ENCODE measurements around the gene DDR1.
"Not testable (repeated sequence)": the region's sequence is repeated elsewhere in the genome, so short reads cannot be mapped to it uniquely, and the experiment has no call there.

DDR1 gene

GRCh38 chr6:30924040-30924627, 39.8 kb downstream of the DDR1 start:
- not testable (repeated sequence) for H3K9me3 ChIP-seq (ENCODE audit: control insufficient read depth in 2 of 2, low read length in 2 of 2); H3K4me1 ChIP-seq (ENCODE audit: control insufficient read depth, insufficient read depth, low read length); H3K27ac ChIP-seq (ENCODE audit: low read length); H3K9ac ChIP-seq (ENCODE audit: low read length in 2 of 2); H3K4me3 ChIP-seq (ENCODE audit: low read length in 2 of 2); H3K27me3 ChIP-seq (ENCODE audit: control insufficient read depth in 1 of 2, insufficient read depth in 2 of 2, low read length in 2 of 2)
- peaks cover 42 to 52% of the 10 kb centered on the region in 2 donors for H3K36me3 ChIP-seq (ENCODE audit: control insufficient read depth in 2 of 2, insufficient read depth in 2 of 2, low read length in 2 of 2)

GRCh38 chr6:30926644-30927043, 42.3 kb downstream of the DDR1 start:
- Histone ChIP-seq H3K4me3 (ENCODE audit: low read length in 2 of 2) (no peak overlapping the region), H3K36me3 (ENCODE audit: control insufficient read depth in 2 of 2, insufficient read depth in 2 of 2, low read length in 2 of 2) (peaks cover 24 to 30% of the 10 kb centered on the region in 2 donors), H3K27ac (ENCODE audit: low read length) (no peak overlapping the region), H3K4me1 (ENCODE audit: control insufficient read depth, insufficient read depth, low read length) (no peaks in the 10 kb centered on the region), H3K9me3 (ENCODE audit: control insufficient read depth in 2 of 2, low read length in 2 of 2) (peaks cover 4 to 7% of the 10 kb centered on the region in 2 donors), H3K27me3 (ENCODE audit: control insufficient read depth in 1 of 2, insufficient read depth in 2 of 2, low read length in 2 of 2) (no peaks in the 10 kb centered on the region), H3K9ac (ENCODE audit: low read length in 2 of 2) (no peak overlapping the region)

GRCh38 chr6:30927080-30927479, 42.8 kb downstream of the DDR1 start:
- H3K27me3 ChIP-seq (ENCODE audit: control insufficient read depth in 1 of 2, insufficient read depth in 2 of 2, low read length in 2 of 2); H3K4me1 ChIP-seq (ENCODE audit: control insufficient read depth, insufficient read depth, low read length); H3K9me3 ChIP-seq (ENCODE audit: control insufficient read depth in 2 of 2, low read length in 2 of 2); H3K9ac ChIP-seq (ENCODE audit: low read length in 2 of 2); H3K4me3 ChIP-seq (ENCODE audit: low read length in 2 of 2); H3K27ac ChIP-seq (ENCODE audit: low read length): not testable (repeated sequence)
- H3K36me3 ChIP-seq (ENCODE audit: control insufficient read depth in 2 of 2, insufficient read depth in 2 of 2, low read length in 2 of 2), result peaks cover 24 to 29% of the 10 kb centered on the region in 2 donors

GRCh38 chr6:30928677-30929076, 44.4 kb downstream of the DDR1 start:
- H3K4me3 ChIP-seq (ENCODE audit: low read length in 2 of 2), result no peak overlapping the region
- no peak overlapping the region for H3K9ac ChIP-seq (ENCODE audit: low read length in 2 of 2)
- no peaks in the 10 kb centered on the region for H3K27me3 ChIP-seq (ENCODE audit: control insufficient read depth in 1 of 2, insufficient read depth in 2 of 2, low read length in 2 of 2)
- no peak overlapping the region for H3K27ac ChIP-seq (ENCODE audit: low read length)
- H3K4me1 ChIP-seq (ENCODE audit: control insufficient read depth, insufficient read depth, low read length), result no peaks in the 10 kb centered on the region
- H3K9me3 ChIP-seq (ENCODE audit: control insufficient read depth in 2 of 2, low read length in 2 of 2), result peaks cover 4 to 7% of the 10 kb centered on the region in 2 donors
- peaks cover 14% of the 10 kb centered on the region in 2 donors for H3K36me3 ChIP-seq (ENCODE audit: control insufficient read depth in 2 of 2, insufficient read depth in 2 of 2, low read length in 2 of 2)

DNA sequence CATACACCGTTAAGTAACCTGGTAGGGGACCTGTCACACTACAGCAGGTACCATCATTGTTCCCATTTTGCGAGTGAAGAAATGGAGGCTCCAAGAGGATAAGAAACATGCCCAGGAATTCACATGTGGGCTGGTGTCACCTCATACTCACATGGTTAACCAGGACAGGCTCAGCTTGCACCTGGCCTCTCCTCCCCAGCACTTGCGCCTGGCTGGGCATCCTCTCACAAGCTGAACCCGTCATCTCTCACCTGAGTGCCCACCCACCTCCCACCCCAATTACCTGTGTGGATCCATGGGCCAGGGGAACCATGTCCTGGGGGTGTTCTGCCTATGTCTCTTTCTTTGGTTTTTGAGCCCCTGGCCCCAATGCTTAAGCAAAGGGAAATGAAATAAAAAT, 46.2 kb downstream of the DDR1 start:
- Histone ChIP-seq H3K9ac (ENCODE audit: low read length in 2 of 2) (no peak overlapping the region), H3K9me3 (ENCODE audit: control insufficient read depth in 2 of 2, low read length in 2 of 2) (peaks cover 4 to 7% of the 10 kb centered on the region in 2 donors), H3K4me3 (ENCODE audit: low read length in 2 of 2) (no peak overlapping the region), H3K27ac (ENCODE audit: low read length) (no peak overlapping the region), H3K27me3 (ENCODE audit: control insufficient read depth in 1 of 2, insufficient read depth in 2 of 2, low read length in 2 of 2) (no peaks in the 10 kb centered on the region), H3K36me3 (ENCODE audit: control insufficient read depth in 2 of 2, insufficient read depth in 2 of 2, low read length in 2 of 2) (peaks cover 11% of the 10 kb centered on the region in 2 donors), H3K4me1 (ENCODE audit: control insufficient read depth, insufficient read depth, low read length) (no peaks in the 10 kb centered on the region)

DNA sequence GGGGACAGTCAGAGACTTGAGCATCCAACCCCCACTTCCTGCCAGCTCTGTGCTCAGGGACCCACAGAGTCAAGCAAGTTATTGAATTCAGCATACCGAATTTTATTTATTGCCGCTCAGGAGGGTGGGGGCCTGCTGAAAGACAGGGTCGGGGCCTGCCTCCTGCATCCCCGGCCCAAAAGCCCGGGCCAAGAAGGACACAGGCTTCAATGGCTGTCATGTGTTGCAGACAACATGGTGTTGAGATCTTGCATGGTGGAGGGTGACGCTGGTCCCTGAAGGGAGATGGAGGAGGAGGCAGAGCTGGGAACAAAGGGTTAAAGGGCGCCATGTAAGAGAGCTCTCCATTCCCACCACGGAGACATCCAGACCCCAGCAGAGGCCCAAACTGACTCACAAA, 47.0 kb downstream of the DDR1 start:
- Histone ChIP-seq H3K9ac (ENCODE audit: low read length in 2 of 2) (no peak overlapping the region), H3K4me1 (ENCODE audit: control insufficient read depth, insufficient read depth, low read length) (no peaks in the 10 kb centered on the region), H3K27ac (ENCODE audit: low read length) (no peak overlapping the region), H3K36me3 (ENCODE audit: control insufficient read depth in 2 of 2, insufficient read depth in 2 of 2, low read length in 2 of 2) (peaks cover 5% of the 10 kb centered on the region in 2 donors), H3K27me3 (ENCODE audit: control insufficient read depth in 1 of 2, insufficient read depth in 2 of 2, low read length in 2 of 2) (no peaks in the 10 kb centered on the region), H3K4me3 (ENCODE audit: low read length in 2 of 2) (no peak overlapping the region), H3K9me3 (ENCODE audit: control insufficient read depth in 2 of 2, low read length in 2 of 2) (peaks cover 4 to 7% of the 10 kb centered on the region in 2 donors)

DNA sequence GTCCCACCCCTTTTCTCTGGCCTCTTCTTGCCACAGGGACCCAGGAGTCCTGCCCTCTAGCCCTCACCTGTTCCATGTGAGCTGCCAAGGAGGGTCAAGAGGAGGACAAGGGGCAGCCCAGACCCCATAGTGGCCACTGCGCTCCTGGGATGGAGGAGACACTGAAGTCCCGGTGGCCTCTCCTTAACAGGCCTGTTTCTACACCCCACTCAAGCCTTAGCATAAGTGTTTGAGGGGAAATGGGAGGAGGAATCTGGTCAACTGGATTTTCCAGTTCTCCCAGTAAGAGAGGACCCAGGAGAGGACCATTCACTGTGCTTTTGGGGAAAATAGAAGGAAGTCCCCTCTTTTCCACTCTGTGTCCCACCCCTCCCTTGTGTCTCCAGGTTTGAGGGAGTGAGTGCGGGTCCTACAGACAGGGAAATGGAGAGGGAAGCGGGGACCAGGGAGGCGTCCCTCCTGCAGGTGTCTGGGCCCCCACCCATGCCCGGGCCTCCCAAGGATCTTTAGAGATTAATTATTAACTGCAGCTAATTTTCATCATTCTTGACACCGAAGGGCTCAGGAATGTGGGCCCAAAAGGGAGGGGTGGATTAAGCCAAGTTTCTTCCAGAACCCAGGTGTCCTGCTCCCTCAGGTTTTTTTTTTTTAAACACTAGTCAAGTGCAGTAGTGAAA, 47.8 kb downstream of the DDR1 start, which contains the start of gene SFTA2:
Gene SFTA2, minus strand, starts transcription at position 202 of the 677 bp plus-strand sequence. Its CDS starts 74 bp downstream, at position 128.
- Histone ChIP-seq H3K9me3 (ENCODE audit: control insufficient read depth in 2 of 2, low read length in 2 of 2) (peaks cover 4 to 7% of the 10 kb centered on the region in 2 donors), H3K27me3 (ENCODE audit: control insufficient read depth in 1 of 2, insufficient read depth in 2 of 2, low read length in 2 of 2) (peaks cover 2 to 3% of the 10 kb centered on the region in 2 donors), H3K4me1 (ENCODE audit: control insufficient read depth, insufficient read depth, low read length) (no peaks in the 10 kb centered on the region), H3K27ac (ENCODE audit: low read length) (no peak within 1 kb of the TSS), H3K36me3 (ENCODE audit: control insufficient read depth in 2 of 2, insufficient read depth in 2 of 2, low read length in 2 of 2) (no peaks in the 10 kb centered on the region), H3K9ac (ENCODE audit: low read length in 2 of 2) (no peak within 1 kb of the TSS), H3K4me3 (ENCODE audit: low read length in 2 of 2) (no peak within 1 kb of the TSS)

DNA sequence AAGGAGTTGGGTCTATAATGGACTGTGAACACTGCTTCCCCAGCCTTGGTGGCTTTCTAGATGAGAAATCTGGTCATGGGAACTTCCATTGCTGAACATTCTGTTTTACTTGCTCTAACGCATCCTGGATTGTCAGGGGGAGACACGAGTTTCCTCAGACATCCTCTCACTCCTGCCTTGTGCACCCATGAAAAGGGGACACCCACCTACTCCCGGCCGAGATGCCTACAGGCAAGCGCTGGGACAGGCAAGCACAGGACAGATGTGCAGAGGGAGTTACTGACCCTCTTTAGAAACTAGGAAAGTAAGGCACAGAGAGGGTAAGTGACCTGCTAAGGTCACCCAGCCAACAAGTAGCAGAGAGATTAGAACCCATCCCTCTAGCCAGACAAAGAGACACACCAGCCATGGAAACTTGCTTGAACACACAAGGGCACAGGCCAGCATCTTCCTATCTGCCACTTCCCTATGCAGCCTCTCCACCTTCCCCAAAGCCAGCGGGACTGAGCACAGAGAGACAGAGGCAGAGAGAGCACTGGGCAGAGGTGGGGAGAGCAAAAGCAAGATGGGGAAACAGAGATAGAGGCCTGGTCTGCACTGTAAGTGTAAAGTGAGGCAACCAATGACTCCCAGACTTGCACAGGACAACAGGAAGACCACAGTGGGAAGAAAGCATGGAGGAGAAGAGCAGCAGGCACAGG, 48.5 kb downstream of the DDR1 start:
- H3K9me3 ChIP-seq (ENCODE audit: control insufficient read depth in 2 of 2, low read length in 2 of 2), result peaks cover 4 to 7% of the 10 kb centered on the region in 2 donors
- H3K36me3 ChIP-seq (ENCODE audit: control insufficient read depth in 2 of 2, insufficient read depth in 2 of 2, low read length in 2 of 2), result no peaks in the 10 kb centered on the region
- H3K27me3 ChIP-seq (ENCODE audit: control insufficient read depth in 1 of 2, insufficient read depth in 2 of 2, low read length in 2 of 2), result peaks cover 3 to 5% of the 10 kb centered on the region in 2 donors
- H3K27ac ChIP-seq (ENCODE audit: low read length), result no peak overlapping the region
- H3K4me3 ChIP-seq (ENCODE audit: low read length in 2 of 2), result no peak overlapping the region
- no peak overlapping the region for H3K9ac ChIP-seq (ENCODE audit: low read length in 2 of 2)
- H3K4me1 ChIP-seq (ENCODE audit: control insufficient read depth, insufficient read depth, low read length), result no peaks in the 10 kb centered on the region

GRCh38 chr6:30935018-30935417, 50.7 kb downstream of the DDR1 start:
- no peaks in the 10 kb centered on the region for H3K4me1 ChIP-seq (ENCODE audit: control insufficient read depth, insufficient read depth, low read length)
- H3K27me3 ChIP-seq (ENCODE audit: control insufficient read depth in 1 of 2, insufficient read depth in 2 of 2, low read length in 2 of 2), result peaks cover 5 to 7% of the 10 kb centered on the region in 2 donors
- H3K9me3 ChIP-seq (ENCODE audit: control insufficient read depth in 2 of 2, low read length in 2 of 2), result no peaks in the 10 kb centered on the region
- no peak overlapping the region for H3K27ac ChIP-seq (ENCODE audit: low read length)
- no peak overlapping the region for H3K9ac ChIP-seq (ENCODE audit: low read length in 2 of 2)
- H3K4me3 ChIP-seq (ENCODE audit: low read length in 2 of 2), result no peak overlapping the region
- no peaks in the 10 kb centered on the region for H3K36me3 ChIP-seq (ENCODE audit: control insufficient read depth in 2 of 2, insufficient read depth in 2 of 2, low read length in 2 of 2)

- no peak overlapping the region for H3K4me3 ChIP-seq (ENCODE audit: low read length in 2 of 2)
- H3K9me3 ChIP-seq (ENCODE audit: control insufficient read depth in 2 of 2, low read length in 2 of 2), result no peaks in the 10 kb centered on the region
- H3K27ac ChIP-seq (ENCODE audit: low read length), result no peak overlapping the region
- H3K4me1 ChIP-seq (ENCODE audit: control insufficient read depth, insufficient read depth, low read length), result peaks cover under 1% of the 10 kb centered on the region
- no peaks in the 10 kb centered on the region for H3K36me3 ChIP-seq (ENCODE audit: control insufficient read depth in 2 of 2, insufficient read depth in 2 of 2, low read length in 2 of 2)
- H3K27me3 ChIP-seq (ENCODE audit: control insufficient read depth in 1 of 2, insufficient read depth in 2 of 2, low read length in 2 of 2), result peaks cover 5 to 10% of the 10 kb centered on the region in 2 donors
- H3K9ac ChIP-seq (ENCODE audit: low read length in 2 of 2), result no peak overlapping the region
Measured at GRCh38 chr6:30937265-30937664, 52.9 kb downstream of the DDR1 start.

Measured in stomach smooth muscle (tissue), 2 donors.